IMR-90 (cell line): Measurements from ENCODE around the gene MMP24. TPM values are rescaled to one million over a fixed set of nuclear protein-coding genes. Genes with fewer than 3 reads are reported as not detected.

Experiments used
- ATAC-seq: fragments of 200-7000 bp; cut with Tn5 transposase; 2 replicates; pipeline ENCODE4 v1.9.1; 2020; ENCODE audit warnings: low read depth, mild to moderate bottlenecking, moderate library complexity
- BruUV-seq: library from RNA; stranded (reverse); fragments of 400-500 nt; replicated peaks from 2 replicates; lab custom pipeline; 2021; lab: Mats Ljungman, UMichigan
- CTCF ChIA-PET: fragments of 300-600 bp; formaldehyde crosslinking; extraction: SDS; loops from one replicate; lab custom pipeline; 2021; ENCODE audit warnings: antibody characterized with exemption; lab: Yijun Ruan, JAX
- POLR2A ChIA-PET: fragments of 300-600 bp; sonication (Branson Sonifier 250); formaldehyde crosslinking; loops from one replicate; lab custom pipeline; 2022; ENCODE audit warnings: antibody characterized with exemption; ENCODE audit not compliant: unreplicated experiment; lab: Charles Lee
- DNase-seq: peaks from one replicate; pipeline ENCODE4 v3.0.0; 2013
- H2AFZ ChIP-seq: replicated peaks from 2 replicates; pipeline ENCODE3; 2013; ENCODE audit warnings: low read length, mild to moderate bottlenecking; ENCODE audit not compliant: poor library complexity
- H2AK5ac ChIP-seq: 2 replicates; pipeline ENCODE4 v1.6.1; 2013; ENCODE audit warnings: low read depth, low read length, inconsistent platforms
- H2AK9ac ChIP-seq: replicated peaks from 2 replicates; pipeline ENCODE3; 2013; ENCODE audit warnings: mild to moderate bottlenecking, low read depth, low read length, moderate library complexity; ENCODE audit not compliant: poor library complexity
- H2BK120ac ChIP-seq: 2 replicates; pipeline ENCODE4 v1.6.1; 2013; ENCODE audit warnings: low read depth, low read length, inconsistent platforms
- H2BK15ac ChIP-seq: 3 replicates; pipeline ENCODE4 v1.6.1; 2013; ENCODE audit warnings: low read depth, low read length, inconsistent platforms
- H2BK20ac ChIP-seq: 2 replicates; pipeline ENCODE4 v1.6.1; 2013; ENCODE audit warnings: low read depth, mild to moderate bottlenecking, inconsistent platforms, low read length, moderate library complexity
- H2BK5ac ChIP-seq: 2 replicates; pipeline ENCODE4 v1.6.1; 2013; ENCODE audit warnings: mild to moderate bottlenecking, low read depth, low read length, inconsistent platforms; ENCODE audit not compliant: poor library complexity, severe bottlenecking
- H3K14ac ChIP-seq: replicated peaks from 2 replicates; pipeline ENCODE4 v1.6.1; 2013; ENCODE audit warnings: low read depth, low read length, inconsistent platforms
- H3K18ac ChIP-seq: 2 replicates; pipeline ENCODE4 v1.6.1; 2013; ENCODE audit warnings: low read depth, low read length, control low read depth
- H3K23ac ChIP-seq: 2 replicates; pipeline ENCODE4 v1.6.1; 2013; ENCODE audit warnings: low read depth, low read length, inconsistent platforms
- H3K27ac ChIP-seq: 2 replicates; pipeline ENCODE4 v1.5.1; 2013; ENCODE audit warnings: mild to moderate bottlenecking, control low read depth, low read length; ENCODE audit not compliant: insufficient read depth
- H3K27me3 ChIP-seq: 2 replicates; pipeline ENCODE4 v1.6.1; 2013; ENCODE audit warnings: low read length; ENCODE audit not compliant: control insufficient read depth, insufficient read depth
- H3K36me3 ChIP-seq: 2 replicates; pipeline ENCODE4 v1.6.1; 2013; ENCODE audit warnings: low read length, mixed read lengths; ENCODE audit not compliant: control insufficient read depth, insufficient read depth
- H3K4ac ChIP-seq: 2 replicates; pipeline ENCODE4 v1.6.1; 2013; ENCODE audit warnings: low read depth, low read length, inconsistent platforms
- H3K4me1 ChIP-seq: 2 replicates; pipeline ENCODE4 v1.6.1; 2013; ENCODE audit warnings: low read length, mixed read lengths; ENCODE audit not compliant: control insufficient read depth, insufficient read depth
- H3K4me2 ChIP-seq: 2 replicates; pipeline ENCODE4 v1.6.1; 2013; ENCODE audit warnings: low read depth, mild to moderate bottlenecking, control low read depth, low read length, moderate library complexity
- H3K4me3 ChIP-seq: 2 replicates; pipeline ENCODE4 v1.5.1; 2013; ENCODE audit warnings: low read depth, mild to moderate bottlenecking, control low read depth, low read length, moderate library complexity; ENCODE audit not compliant: insufficient read depth
- H3K56ac ChIP-seq: 2 replicates; pipeline ENCODE4 v1.6.1; 2013; ENCODE audit warnings: low read length, inconsistent platforms; ENCODE audit not compliant: insufficient read depth; ENCODE audit errors: extremely low read depth
- H3K79me1 ChIP-seq, 2 experiments: 2 replicates each; pipeline ENCODE4 v1.6.1; 2013; ENCODE audit warnings: low read length in 2 of 2, inconsistent platforms in 1 of 2, low read depth in 1 of 2
- H3K9ac ChIP-seq: 2 replicates; pipeline ENCODE4 v1.6.1; 2013; ENCODE audit warnings: low read depth, low read length, control low read depth
- H3K9me1 ChIP-seq: 2 replicates; pipeline ENCODE4 v1.6.1; 2013; ENCODE audit warnings: low read length, inconsistent platforms; ENCODE audit not compliant: insufficient read depth
- H3K9me3 ChIP-seq: 2 replicates; pipeline ENCODE4 v1.6.1; 2013; ENCODE audit warnings: low read length; ENCODE audit not compliant: control insufficient read depth, insufficient read depth
- H4K20me1 ChIP-seq: 2 replicates; pipeline ENCODE4 v1.6.1; 2013; ENCODE audit warnings: low read length, inconsistent platforms; ENCODE audit not compliant: insufficient read depth
- H4K5ac ChIP-seq: 2 replicates; pipeline ENCODE4 v1.6.1; 2013; ENCODE audit warnings: mild to moderate bottlenecking, low read depth, low read length, control low read depth
- H4K8ac ChIP-seq, 2 experiments: 2 replicates each; pipeline ENCODE4 v1.6.1; 2013; ENCODE audit warnings: low read depth in 2 of 2, low read length in 2 of 2, control low read depth in 1 of 2, inconsistent platforms in 1 of 2
- H4K91ac ChIP-seq: 2 replicates; pipeline ENCODE4 v1.6.1; 2013; ENCODE audit warnings: low read depth, low read length, inconsistent platforms; ENCODE audit not compliant: insufficient read depth
- BHLHE40 ChIP-seq: fragments of 150-350 bp; IDR thresholded peaks from 2 replicates; pipeline ENCODE4 v1.6.1; 2016; ENCODE audit warnings: mild to moderate bottlenecking, low read depth, low read length
- CEBPB ChIP-seq: IDR thresholded peaks from 2 replicates; pipeline ENCODE4 v1.6.1; 2012; ENCODE audit warnings: low read depth, low read length, improper control_type of control experiment
- CHD1 ChIP-seq: IDR thresholded peaks from 2 replicates; pipeline ENCODE4 v1.6.1; 2012; ENCODE audit warnings: low read depth, low read length, improper control_type of control experiment
- CTCF ChIP-seq: conservative IDR thresholded peaks from 2 replicates; pipeline ENCODE4 v1.5.1; 2012; ENCODE audit warnings: mild to moderate bottlenecking, low read depth, low read length, improper control_type of control experiment
- ELK1 ChIP-seq: fragments of 150-350 bp; IDR thresholded peaks from 2 replicates; pipeline ENCODE4 v1.6.1; 2016; ENCODE audit warnings: low read depth, mild to moderate bottlenecking, low read length, moderate library complexity, borderline replicate concordance
- FOS ChIP-seq: fragments of 150-350 bp; IDR thresholded peaks from 2 replicates; pipeline ENCODE4 v1.6.1; 2016; ENCODE audit warnings: low read depth, low read length
- MAFK ChIP-seq: IDR thresholded peaks from 2 replicates; pipeline ENCODE4 v1.6.1; 2012; ENCODE audit warnings: low read depth, low read length, improper control_type of control experiment
- MAZ ChIP-seq: IDR thresholded peaks from 2 replicates; pipeline ENCODE4 v1.6.1; 2012; ENCODE audit warnings: low read depth, mild to moderate bottlenecking, low read length, improper control_type of control experiment, moderate library complexity, borderline replicate concordance
- MXI1 ChIP-seq: IDR thresholded peaks from 2 replicates; pipeline ENCODE4 v1.6.1; 2012; ENCODE audit warnings: low read depth, mild to moderate bottlenecking, low read length, moderate library complexity, borderline replicate concordance
- NFE2L2 ChIP-seq: fragments of 150-350 bp; IDR thresholded peaks from 2 replicates; pipeline ENCODE4 v1.6.1; 2016; ENCODE audit warnings: low read depth, mild to moderate bottlenecking, low read length
- POLR2A ChIP-seq: IDR thresholded peaks from 2 replicates; pipeline ENCODE4 v1.6.1; 2012; ENCODE audit warnings: mild to moderate bottlenecking, low read depth, low read length
- RAD21 ChIP-seq: IDR thresholded peaks from 2 replicates; pipeline ENCODE4 v1.6.1; 2012; ENCODE audit warnings: low read length, improper control_type of control experiment
- RCOR1 ChIP-seq: IDR thresholded peaks from 2 replicates; pipeline ENCODE4 v1.6.1; 2012; ENCODE audit warnings: mild to moderate bottlenecking, low read length, improper control_type of control experiment; ENCODE audit not compliant: insufficient replicate concordance
- RFX5 ChIP-seq: IDR thresholded peaks from 2 replicates; pipeline ENCODE4 v1.8.0; 2012; ENCODE audit warnings: low read depth, mild to moderate bottlenecking, low read length, moderate library complexity
- SMC3 ChIP-seq: fragments of 150-350 bp; IDR thresholded peaks from 2 replicates; pipeline ENCODE4 v1.6.1; 2016; ENCODE audit warnings: low read depth, mild to moderate bottlenecking, antibody characterized with exemption, low read length, moderate library complexity
- WGBS, 2 experiments: methylation state at CpG; one replicate each; pipeline versions ENCODE4 v1.1.5 to v1.1.7; 2013; ENCODE audit warnings: missing lambda C conversion rate in 2 of 2; ENCODE audit not compliant: insufficient read length in 1 of 2; ENCODE audit errors: extremely low coverage in 2 of 2; 5-methylcytosine and 5-hydroxymethylcytosine counted together
- dilution Hi-C: fragments of 300-500 bp; cut with HindIII; formaldehyde crosslinking; loops from one replicate; pipeline ENCODE4 v1.14.3; 2018; ENCODE audit warnings: low sequenced_read_pairs; ENCODE audit not compliant: unreplicated experiment
- in situ Hi-C: fragments of 300-500 bp; cut with MboI; formaldehyde crosslinking; loops from 3 replicates; pipeline ENCODE4 v1.14.3; 2019; ENCODE audit warnings: low sequenced_read_pairs, inconsistent platforms, mixed read lengths
- intact Hi-C: fragments of 100-400 bp; cut with micrococcal nuclease; formaldehyde crosslinking; loops from 2 replicates; pipeline ENCODE4 v1.10.0; 2022
- polyA plus RNA-seq, 3 experiments: library from polyadenylated mRNA; depleted of rRNA; stranded (reverse); fragments of >200 nt; gene quantifications; 2 replicates each; pipeline ENCODE4 v1.2.3, GENCODE V29; 2012; ENCODE audit warnings: low replicate concordance in 1 of 3
- total RNA-seq: library from RNA; depleted of rRNA; stranded (reverse); fragments of >200 nt; gene quantifications from 2 replicates; pipeline ENCODE4 v1.2.3, GENCODE V29; 2012
- TF ChIP-seq, protein P1 (sequence below): fragments of 150-350 bp; IDR thresholded peaks from 2 replicates; pipeline ENCODE4 v1.6.1; 2017; ENCODE audit warnings: mild to moderate bottlenecking, antibody characterized with exemption, low read length, low read depth

Gene MMP24
- total and polyA plus RNA-seq, 2 of the 4 experiments (the other 2 are of a cell fraction) = 0.36 to 0.79 TPM

DNA sequence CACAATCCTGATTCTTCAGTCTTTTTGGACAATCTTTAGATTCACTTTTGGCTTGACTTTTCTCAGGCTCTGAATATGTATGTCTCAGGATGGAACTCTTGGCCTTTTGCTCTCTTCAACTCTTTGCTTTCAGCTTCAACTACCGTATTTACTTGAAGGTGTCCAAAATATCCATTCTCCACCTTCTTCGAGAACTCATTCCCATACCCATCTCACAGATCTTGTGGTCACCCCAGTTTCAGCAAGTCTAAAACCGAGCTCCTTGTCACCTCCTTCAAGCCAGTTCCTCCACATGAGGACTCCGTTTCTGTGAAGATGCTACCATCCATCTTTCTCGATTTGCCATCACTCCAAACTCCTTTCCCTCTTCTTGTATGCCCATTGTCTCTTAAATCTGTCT is 2.0 kb upstream of the MMP24 start:
- no peak overlapping the region for H3K27ac ChIP-seq
- H3K36me3 ChIP-seq = no peaks in the 10 kb centered on the region
- no peak overlapping the region for H3K9ac ChIP-seq
- no TSS peak for BruUV-seq
- H3K79me1 ChIP-seq = no peaks in the 10 kb centered on the region
- H4K5ac ChIP-seq = no peak overlapping the region
- H3K4me3 ChIP-seq = no peak overlapping the region
- H3K27me3 ChIP-seq = peaks cover 27% of the 10 kb centered on the region
- in situ Hi-C loops (no loop called here), intact Hi-C loops (no loop called here), dilution Hi-C loops (no loop called here)
- H2AK9ac ChIP-seq = no peak overlapping the region
- ChIA-PET POLR2A (no interaction called here), CTCF (no interaction called here)
- peaks cover 3% of the 10 kb centered on the region; the same call in 1 of the 2 replicates for H3K9me1 ChIP-seq
- peaks cover 6% of the 10 kb centered on the region; the same call in 1 of the 2 replicates for H3K4me1 ChIP-seq
- no peak overlapping the region for H3K4ac ChIP-seq
- no peak for TF ChIP-seq NFE2L2
- TF ChIP-seq RAD21 = no peak
- TF ChIP-seq BHLHE40 = no peak
- TF ChIP-seq MAFK = no peak
- TF ChIP-seq MAZ = no peak
- no peak for TF ChIP-seq CHD1
- no peak for TF ChIP-seq FOS
- no peak for TF ChIP-seq ELK1
- no peak for TF ChIP-seq SMC3
- TF ChIP-seq POLR2A = no peak
- TF ChIP-seq, protein P1, sequence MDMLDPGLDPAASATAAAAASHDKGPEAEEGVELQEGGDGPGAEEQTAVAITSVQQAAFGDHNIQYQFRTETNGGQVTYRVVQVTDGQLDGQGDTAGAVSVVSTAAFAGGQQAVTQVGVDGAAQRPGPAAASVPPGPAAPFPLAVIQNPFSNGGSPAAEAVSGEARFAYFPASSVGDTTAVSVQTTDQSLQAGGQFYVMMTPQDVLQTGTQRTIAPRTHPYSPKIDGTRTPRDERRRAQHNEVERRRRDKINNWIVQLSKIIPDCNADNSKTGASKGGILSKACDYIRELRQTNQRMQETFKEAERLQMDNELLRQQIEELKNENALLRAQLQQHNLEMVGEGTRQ = no peak
- TF ChIP-seq CEBPB = no peak
- TF ChIP-seq MXI1 = no peak
- TF ChIP-seq RFX5 = no peak
- TF ChIP-seq CTCF = no peak
- no peak for TF ChIP-seq RCOR1
- DNase-seq (no peak), ATAC-seq (no peak)
- no peak overlapping the region for H4K8ac ChIP-seq
- no peak overlapping the region for H2BK5ac ChIP-seq
- H4K91ac ChIP-seq = no peak overlapping the region
- no peak overlapping the region for H2BK20ac ChIP-seq
- 93% methylated on average over 4 of the region's 5 CpGs; no CpG with 5 or more reads in 1 of the 2 experiments for WGBS, 2 experiments
- no peaks in the 10 kb centered on the region for H3K9me3 ChIP-seq
- H3K18ac ChIP-seq = no peak overlapping the region
- no peak overlapping the region for H2AFZ ChIP-seq
- H4K20me1 ChIP-seq = peaks cover 8% of the 10 kb centered on the region; the same call in 1 of the 2 replicates
- no peak overlapping the region for H3K56ac ChIP-seq
- no peak overlapping the region for H3K23ac ChIP-seq
- no peak overlapping the region for H3K14ac ChIP-seq
- H2BK120ac ChIP-seq = no peak overlapping the region
- no peak overlapping the region for H2AK5ac ChIP-seq
- no peak overlapping the region for H3K4me2 ChIP-seq
- H2BK15ac ChIP-seq = no peak overlapping the region
